Prostate gland (tissue), 2 donors: ENCODE data around the gene IGLL1. TPM values are rescaled to one million over a fixed set of nuclear protein-coding genes. Genes with fewer than 3 reads are reported as not detected.

Experiments used
- DNase-seq: peaks from one replicate; pipeline ENCODE4 v3.0.0-alpha.2; 2019; ENCODE audit warnings: low spot score
- H3K27ac ChIP-seq, 2 donors: fragments of 200-600 bp; sonication (generic); 2 replicates each; pipeline ENCODE4 v1.5.1; 2017 to 2019
- H3K27me3 ChIP-seq: fragments of 200-600 bp; sonication (generic); replicated peaks from 2 replicates; pipeline ENCODE4 v1.5.1; 2019; ENCODE audit not compliant: insufficient read depth
- H3K36me3 ChIP-seq, 2 donors: fragments of 200-600 bp; sonication (generic); 1 replicate in 1 of 2; 2 replicates in 1 of 2; pipeline versions ENCODE4 v1.5.1 to v1.8.1; 2017 to 2019
- H3K4me1 ChIP-seq: fragments of 200-600 bp; sonication (generic); replicated peaks from 2 replicates; pipeline ENCODE4 v1.5.1; 2019
- H3K4me3 ChIP-seq, 2 donors: fragments of 200-600 bp; sonication (generic); 2 replicates each; pipeline ENCODE4 v1.5.1; 2017 to 2019
- H3K9me3 ChIP-seq: fragments of 200-600 bp; sonication (generic); 2 replicates; pipeline ENCODE4 v1.5.1; 2017
- POLR2A ChIP-seq: fragments of 450-650 bp; IDR thresholded peaks from one replicate; pipeline ENCODE4 v1.6.1; 2016; ENCODE audit warnings: antibody characterized with exemption, mild to moderate bottlenecking
- POLR2AphosphoS5 ChIP-seq: sonication (generic); formaldehyde crosslinking; IDR thresholded peaks from one replicate; pipeline ENCODE4 v1.6.1; 2017; ENCODE audit warnings: antibody characterized with exemption
- WGBS: methylation state at CpG from one replicate; pipeline ENCODE4 v1.1.5; 2018; 5-methylcytosine and 5-hydroxymethylcytosine counted together
- intact Hi-C: fragments of 100-400 bp; cut with DNase I; formaldehyde crosslinking; loops from one replicate; pipeline ENCODE4 v1.14.2; 2022
- total RNA-seq, 2 donors: library from RNA; depleted of rRNA; stranded (reverse); fragments of >200 nt; gene quantifications; one replicate each; pipeline ENCODE4 v1.1.0, GENCODE V29; 2016
- TF ChIP-seq, protein P1 (sequence below), 4 experiments: fragments of 200-600 bp in 2 of 4; fragments of 450-650 bp in 2 of 4; sonication (generic) in 2 of 4; IDR thresholded peaks; 1 replicate in 3 of 4; 2 replicates in 1 of 4; pipeline ENCODE4 v1.5.1; 2016 to 2019; ENCODE audit warnings: antibody characterized with exemption in 4 of 4, mild to moderate bottlenecking in 2 of 4, moderate library complexity in 2 of 4

The IGLL1 gene
- total RNA-seq, 2 donors from 2014 or later = 0.85 TPM; not detected in 1

DNA sequence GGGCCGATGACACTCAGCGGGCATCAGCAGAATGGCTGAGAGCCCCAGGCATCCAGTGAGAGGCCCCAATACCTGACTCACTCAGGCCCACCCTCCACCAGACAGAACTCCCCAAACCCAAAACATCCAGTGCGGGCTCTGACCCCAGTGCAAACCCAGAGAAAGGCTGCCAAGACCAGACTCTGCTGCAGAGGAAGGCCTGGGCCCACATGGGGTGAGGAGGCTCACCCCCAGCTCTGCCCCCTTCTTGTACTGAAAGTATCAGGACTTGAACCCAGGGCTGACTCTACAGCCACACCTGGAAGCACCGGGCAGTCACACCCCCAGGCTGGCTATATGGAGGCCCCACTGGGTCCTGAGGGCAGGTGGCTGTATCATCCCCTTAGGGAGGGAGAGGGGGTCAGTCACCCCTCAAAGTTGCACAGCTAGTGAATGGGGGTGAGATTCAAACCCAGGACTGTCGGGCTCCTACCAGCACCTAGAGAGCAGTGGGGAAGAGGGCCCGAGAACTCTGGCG is 49.3 kb downstream of the IGLL1 start:
- 100% methylated on average over 7 of the region's 7 CpGs for WGBS
- Histone ChIP-seq H3K36me3 (no peaks in the 10 kb centered on the region), H3K27me3 (no peaks in the 10 kb centered on the region), H3K4me3 (no peak overlapping the region), H3K4me1 (peaks cover 2% of the 10 kb centered on the region), H3K27ac (no peak overlapping the region), H3K9me3 (no peaks in the 10 kb centered on the region)
- intact Hi-C loops = loop anchor here (5.0 kb wide), 1 partner anchor 326 kb away; the partner anchor contains the start of gene SLC2A11
- DNase-seq = no peak
- TF ChIP-seq POLR2AphosphoS5 (no peak), POLR2A (no peak)
- TF ChIP-seq, protein P1, sequence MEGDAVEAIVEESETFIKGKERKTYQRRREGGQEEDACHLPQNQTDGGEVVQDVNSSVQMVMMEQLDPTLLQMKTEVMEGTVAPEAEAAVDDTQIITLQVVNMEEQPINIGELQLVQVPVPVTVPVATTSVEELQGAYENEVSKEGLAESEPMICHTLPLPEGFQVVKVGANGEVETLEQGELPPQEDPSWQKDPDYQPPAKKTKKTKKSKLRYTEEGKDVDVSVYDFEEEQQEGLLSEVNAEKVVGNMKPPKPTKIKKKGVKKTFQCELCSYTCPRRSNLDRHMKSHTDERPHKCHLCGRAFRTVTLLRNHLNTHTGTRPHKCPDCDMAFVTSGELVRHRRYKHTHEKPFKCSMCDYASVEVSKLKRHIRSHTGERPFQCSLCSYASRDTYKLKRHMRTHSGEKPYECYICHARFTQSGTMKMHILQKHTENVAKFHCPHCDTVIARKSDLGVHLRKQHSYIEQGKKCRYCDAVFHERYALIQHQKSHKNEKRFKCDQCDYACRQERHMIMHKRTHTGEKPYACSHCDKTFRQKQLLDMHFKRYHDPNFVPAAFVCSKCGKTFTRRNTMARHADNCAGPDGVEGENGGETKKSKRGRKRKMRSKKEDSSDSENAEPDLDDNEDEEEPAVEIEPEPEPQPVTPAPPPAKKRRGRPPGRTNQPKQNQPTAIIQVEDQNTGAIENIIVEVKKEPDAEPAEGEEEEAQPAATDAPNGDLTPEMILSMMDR (IDR thresholded peaks at IDR 0.05) = no peak

DNA sequence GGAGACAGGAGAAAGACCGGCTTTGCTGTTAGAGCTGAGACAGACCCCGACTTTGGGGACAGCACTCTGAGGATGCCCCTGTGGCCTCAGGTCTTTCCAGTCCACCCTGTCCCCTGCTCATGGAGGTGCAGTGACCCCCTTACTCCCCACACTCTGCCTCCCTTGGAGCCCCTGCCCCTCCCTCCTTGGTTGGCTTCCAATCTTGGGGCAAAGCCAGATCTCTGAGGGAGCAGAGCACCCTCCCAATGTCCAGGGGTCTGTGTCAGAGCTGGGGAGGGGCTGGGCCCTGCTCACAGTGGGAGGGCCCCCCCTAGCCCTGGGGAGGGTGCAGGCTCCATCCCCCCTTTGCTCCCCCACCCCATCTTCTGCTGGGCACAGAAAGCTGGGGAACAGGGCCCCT is 50.0 kb downstream of the IGLL1 start:
- Histone ChIP-seq H3K36me3 (no peaks in the 10 kb centered on the region), H3K27me3 (no peaks in the 10 kb centered on the region), H3K4me3 (no peak overlapping the region), H3K27ac (no peak overlapping the region), H3K9me3 (no peaks in the 10 kb centered on the region), H3K4me1 (peaks cover 2% of the 10 kb centered on the region)
- intact Hi-C loops = loop anchor here (5.0 kb wide), 1 partner anchor 327 kb away; the partner anchor contains the start of gene SLC2A11
- 86% methylated on average over 2 of the region's 2 CpGs for WGBS
- TF ChIP-seq POLR2A = no peak
- TF ChIP-seq, protein P1 (IDR thresholded peaks at IDR 0.05) = no peak
- no peak for TF ChIP-seq POLR2AphosphoS5
- no peak for DNase-seq

DNA sequence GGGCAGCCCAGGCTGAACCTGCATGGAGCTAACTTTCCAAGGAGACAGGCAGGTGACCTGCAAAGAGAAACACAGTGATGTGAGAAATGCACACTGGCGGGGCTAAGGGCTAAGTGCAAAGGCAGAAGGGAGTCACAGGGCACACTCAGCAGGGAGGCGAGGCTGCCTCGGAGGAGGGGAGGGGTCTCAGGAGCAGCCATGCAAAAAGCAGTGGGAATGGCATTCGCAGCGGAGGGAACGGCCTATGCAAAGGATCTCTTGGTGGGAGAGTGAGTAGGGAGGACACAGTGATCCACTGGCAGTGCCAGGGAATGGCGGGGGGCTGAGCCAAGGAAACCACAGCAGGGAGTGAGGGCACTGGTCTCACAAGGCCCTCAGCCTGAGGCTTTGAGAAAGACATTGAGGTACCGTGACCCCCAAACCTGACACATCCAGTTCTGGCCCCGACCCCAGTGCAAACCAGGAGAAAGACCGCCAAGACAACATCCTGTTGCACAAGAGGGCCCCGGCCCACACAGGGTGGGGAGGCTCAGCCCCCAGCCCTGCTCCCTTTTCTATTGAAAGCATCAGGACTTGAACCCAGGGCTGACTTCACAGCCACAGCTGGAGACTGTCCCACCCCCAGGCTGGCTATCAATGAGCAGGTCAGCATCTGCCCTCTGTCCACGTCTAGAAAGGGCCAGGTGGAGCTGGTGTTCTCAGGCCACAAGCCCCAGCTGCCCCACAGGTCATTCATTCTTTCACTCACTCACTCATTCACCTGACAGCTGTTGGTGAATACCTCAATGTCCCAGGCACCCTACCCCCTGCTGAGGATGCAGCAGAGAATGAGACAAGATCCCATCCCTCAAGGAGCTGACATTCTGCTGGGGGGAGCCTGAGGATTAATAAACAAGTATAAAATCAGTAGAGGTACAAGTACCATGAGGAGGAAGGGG is 50.7 kb downstream of the IGLL1 start:
- Histone ChIP-seq H3K9me3 (no peaks in the 10 kb centered on the region), H3K27me3 (no peaks in the 10 kb centered on the region), H3K27ac (no peak overlapping the region), H3K4me1 (peaks cover 2% of the 10 kb centered on the region), H3K36me3 (no peaks in the 10 kb centered on the region), H3K4me3 (no peak overlapping the region)
- TF ChIP-seq, protein P1 (IDR thresholded peaks at IDR 0.05) = no peak
- no peak for TF ChIP-seq POLR2A
- TF ChIP-seq POLR2AphosphoS5 = no peak
- 85% methylated on average over 12 of the region's 12 CpGs for WGBS
- DNase-seq = no peak
- intact Hi-C loops = loop anchor here (5.0 to 10.0 kb wide), 2 partner anchors 225 to 328 kb away; partner anchors contain the start of gene SLC2A11

DNA sequence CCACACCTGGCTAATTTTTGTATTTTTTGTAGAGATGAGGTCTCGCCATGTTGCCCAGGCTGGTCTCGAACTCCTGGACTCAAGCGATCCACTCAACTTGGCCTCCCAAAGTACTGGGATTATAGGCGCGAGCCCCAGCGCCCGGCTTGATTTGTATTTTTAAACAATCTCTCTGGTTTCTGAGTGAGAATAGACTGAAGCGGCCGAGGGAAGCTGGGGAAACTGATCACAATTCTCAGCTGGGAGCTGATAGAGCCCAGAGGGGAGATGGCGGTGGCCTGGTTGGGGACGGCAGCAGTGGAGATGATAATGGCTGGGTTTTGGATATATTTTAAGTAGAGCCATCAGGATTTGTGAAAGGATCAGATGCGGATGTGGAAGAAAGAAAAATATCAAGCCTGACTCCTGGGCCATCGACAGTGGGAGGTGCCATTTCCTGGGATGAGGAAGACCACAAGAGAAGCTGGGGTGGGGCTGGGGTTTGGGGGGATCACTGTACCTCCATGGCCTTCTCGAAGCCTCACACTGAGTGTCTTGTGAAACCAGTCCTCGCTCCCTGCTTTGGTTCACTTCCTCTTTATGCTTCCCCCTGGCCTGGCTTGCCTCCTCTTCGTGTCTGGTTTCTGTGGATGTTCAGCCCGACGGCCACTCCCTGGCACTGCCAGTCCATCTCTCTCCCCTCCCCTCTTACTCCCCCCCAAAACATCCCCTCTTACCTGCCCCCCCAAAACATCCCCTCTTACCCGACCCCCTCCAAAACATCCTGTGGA is 51.9 kb downstream of the IGLL1 start:
- H3K27ac ChIP-seq = peak overlapping the region in 1 of 2 donors; percentile 72
- DNase-seq = no peak
- H3K27me3 ChIP-seq = no peaks in the 10 kb centered on the region
- no peaks in the 10 kb centered on the region for H3K36me3 ChIP-seq
- H3K9me3 ChIP-seq = no peaks in the 10 kb centered on the region
- no peak overlapping the region for H3K4me3 ChIP-seq
- TF ChIP-seq POLR2AphosphoS5 = no peak
- no peak for TF ChIP-seq POLR2A
- TF ChIP-seq, protein P1 (IDR thresholded peaks at IDR 0.05) = no peak
- intact Hi-C loops = loop anchor here (10.0 kb wide), 1 partner anchor 223 kb away; no protein-coding TSS in a partner anchor
- WGBS = 82% methylated on average over 19 of the region's 19 CpGs
- peaks cover 1% of the 10 kb centered on the region for H3K4me1 ChIP-seq
